GM13977 (cell line): ENCODE results near the gene COG2.

Experiments used
- DNase-seq: peaks from one replicate; pipeline ENCODE4 v3.0.0; 2012; ENCODE audit warnings: low spot score
- CTCF ChIP-seq: IDR thresholded peaks from 2 replicates; pipeline ENCODE4 v1.5.1; 2012; ENCODE audit warnings: mild to moderate bottlenecking, control low read depth; ENCODE audit not compliant: insufficient read depth; ENCODE audit errors: extremely low read depth, missing control alignments
- in situ Hi-C: fragments of 300-500 bp; cut with MboI; formaldehyde crosslinking; loops from one replicate; pipeline ENCODE4 v1.12.0; 2022; ENCODE audit warnings: low sequenced_read_pairs, low pct_unique_long_range_greater_than_20kb, mixed read lengths, inconsistent platforms; ENCODE audit not compliant: unreplicated experiment

The COG2 gene

GRCh38 chr1:230612651-230613050, 29.6 kb upstream of the COG2 start:
- in situ Hi-C loops = no loop called here
- DNase-seq = no peak
- TF ChIP-seq CTCF = no peak

GRCh38 chr1:230614121-230614520, 28.2 kb upstream of the COG2 start:
- in situ Hi-C loops = no loop called here

GRCh38 chr1:230618537-230618936, 23.7 kb upstream of the COG2 start:
- in situ Hi-C loops = no loop called here
- TF ChIP-seq CTCF = no peak
- DNase-seq = no peak

More at GRCh38 chr1:230614121-230614520, 28.2 kb upstream of the COG2 start:
- DNase-seq = no peak
- no peak for TF ChIP-seq CTCF

GRCh38 chr1:230620649-230621323, 21.5 kb upstream of the COG2 start:
- no peak for DNase-seq
- TF ChIP-seq CTCF = no peak
- in situ Hi-C loops = no loop called here

- DNase-seq = no peak
- TF ChIP-seq CTCF = no peak
- in situ Hi-C loops = no loop called here
These were observed 20.8 kb upstream of the COG2 start for GRCh38 chr1:230621324-230622030.

GRCh38 chr1:230622151-230622550, 20.1 kb upstream of the COG2 start:
- in situ Hi-C loops = no loop called here
- no peak for TF ChIP-seq CTCF
- DNase-seq = no peak
